NCI-H345 treated with DMSO at 0.1 percent for 48 hours (cell line): ENCODE measurements around the gene SSBP2.
"Not testable (repeated sequence)": the region's sequence is repeated elsewhere in the genome, so short reads cannot be mapped to it uniquely, and the experiment has no call there.

Experiments
- DNase-seq: peaks from one replicate; lab custom pipeline; 2025; ENCODE audit not compliant: unreplicated experiment; lab: John Stamatoyannopoulos, UW

Gene SSBP2

DNA sequence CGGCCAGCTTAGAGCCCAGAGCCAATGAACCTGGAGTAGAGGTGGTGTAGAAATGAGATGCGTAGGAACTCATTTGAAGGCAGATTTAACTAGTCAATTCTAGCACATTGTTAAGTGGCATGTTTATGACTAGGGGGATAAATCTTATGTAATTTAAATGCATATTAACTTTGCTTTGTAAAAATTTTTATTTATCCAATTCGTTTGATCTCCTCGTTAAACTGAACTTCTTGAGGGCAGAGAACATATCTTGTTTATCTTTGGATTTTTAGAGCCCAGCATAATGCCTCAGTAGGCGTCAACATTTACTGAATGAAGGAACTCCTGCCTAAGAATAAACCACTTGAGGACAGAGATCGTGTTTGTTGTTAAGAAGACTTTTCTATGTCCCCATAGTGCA, 315.9 kb downstream of the SSBP2 start:
- no peak for DNase-seq

DNA sequence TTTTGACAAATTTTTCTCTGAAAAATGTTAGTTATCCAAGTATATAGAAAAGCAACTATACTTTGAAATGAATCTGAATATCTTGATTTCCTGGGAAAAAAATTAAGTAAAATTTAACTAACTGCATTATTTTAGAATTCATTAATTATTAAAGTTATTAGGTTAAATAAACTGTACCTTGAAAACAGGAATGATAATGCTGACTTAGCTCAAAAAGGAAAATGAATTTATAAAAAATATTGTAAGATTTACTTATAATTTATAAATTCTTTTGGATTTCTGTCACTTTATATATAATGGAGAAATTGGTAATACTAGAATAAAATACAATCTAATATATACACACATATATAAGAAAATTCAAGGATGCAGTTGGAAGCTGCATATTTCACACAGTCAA, 320.9 kb downstream of the SSBP2 start:
- no peak for DNase-seq

DNA sequence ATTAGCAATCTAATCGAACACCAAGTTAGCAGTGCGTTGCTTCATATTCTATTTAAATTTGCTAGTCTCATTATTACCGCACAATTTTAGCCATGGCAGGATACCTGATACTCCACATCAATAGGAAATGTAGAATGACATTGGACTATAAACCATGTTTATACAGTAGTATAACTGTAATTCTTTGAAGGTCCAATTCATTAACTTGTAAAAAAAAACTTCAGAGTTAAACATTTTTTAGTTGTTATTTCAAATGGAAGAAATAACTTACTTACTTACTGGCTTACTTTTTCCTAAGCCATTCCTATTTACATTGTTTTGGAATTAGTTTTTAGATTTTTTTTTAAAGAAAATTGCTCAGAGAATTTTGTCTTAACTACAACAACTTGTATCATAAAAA, 321.5 kb downstream of the SSBP2 start:
- DNase-seq, result no peak

DNA sequence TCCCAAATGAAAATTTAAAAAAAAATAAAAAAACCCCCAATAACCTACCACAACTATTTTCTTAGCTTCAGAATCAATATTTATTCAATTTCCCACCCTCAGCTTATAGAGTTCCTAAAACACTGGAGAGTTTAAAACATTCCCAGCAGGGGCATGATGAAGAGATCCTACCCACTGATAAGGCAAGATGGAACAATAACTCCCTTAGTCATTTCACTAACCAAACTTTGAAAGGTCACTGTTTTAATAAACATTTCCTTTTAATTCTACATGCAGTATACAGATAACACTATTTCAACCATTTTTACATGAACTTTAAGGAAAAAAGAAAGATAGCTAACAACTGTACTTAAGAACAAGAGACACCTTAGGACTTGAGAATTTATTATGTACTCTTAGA, 322.0 kb downstream of the SSBP2 start:
- no peak for DNase-seq

DNA sequence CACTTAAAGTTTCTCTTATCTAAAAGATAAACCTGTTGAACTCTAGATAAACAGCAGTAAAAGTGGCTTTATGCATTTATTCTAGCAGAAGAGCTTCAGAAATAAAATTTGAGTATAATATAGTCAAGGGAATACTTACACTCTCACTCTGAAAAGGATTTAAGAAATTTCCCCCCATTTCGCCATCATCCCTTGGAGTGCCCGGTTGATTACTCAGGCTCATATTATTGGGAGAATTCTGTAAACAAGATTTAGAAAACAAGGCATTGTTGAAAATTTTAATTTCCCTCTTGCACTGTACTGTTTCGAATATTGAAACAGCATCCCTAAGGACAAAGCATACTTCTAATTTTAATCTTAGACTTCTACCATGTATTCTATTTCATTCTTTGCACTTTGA, 322.5 kb downstream of the SSBP2 start:
- DNase-seq, result no peak

DNA sequence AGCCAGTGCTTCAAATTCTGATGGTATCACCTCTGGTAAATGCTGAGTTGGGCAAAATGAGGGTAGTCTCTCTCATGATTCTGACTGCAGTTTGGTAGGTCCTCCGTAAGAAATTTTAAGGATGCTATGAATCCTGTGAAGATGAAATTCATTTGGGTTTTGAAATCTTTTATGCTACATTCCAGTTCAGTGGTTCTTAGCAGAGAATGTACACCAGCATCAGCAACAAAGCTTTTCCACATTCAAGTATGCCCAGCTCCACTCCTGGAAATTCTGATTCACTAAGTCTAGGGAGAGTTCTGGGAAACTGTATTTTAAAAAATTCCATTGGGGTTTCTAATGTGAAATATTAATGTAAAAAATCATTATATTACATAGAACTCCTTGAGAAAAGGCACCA, 323.3 kb downstream of the SSBP2 start:
- DNase-seq, result no peak

DNA sequence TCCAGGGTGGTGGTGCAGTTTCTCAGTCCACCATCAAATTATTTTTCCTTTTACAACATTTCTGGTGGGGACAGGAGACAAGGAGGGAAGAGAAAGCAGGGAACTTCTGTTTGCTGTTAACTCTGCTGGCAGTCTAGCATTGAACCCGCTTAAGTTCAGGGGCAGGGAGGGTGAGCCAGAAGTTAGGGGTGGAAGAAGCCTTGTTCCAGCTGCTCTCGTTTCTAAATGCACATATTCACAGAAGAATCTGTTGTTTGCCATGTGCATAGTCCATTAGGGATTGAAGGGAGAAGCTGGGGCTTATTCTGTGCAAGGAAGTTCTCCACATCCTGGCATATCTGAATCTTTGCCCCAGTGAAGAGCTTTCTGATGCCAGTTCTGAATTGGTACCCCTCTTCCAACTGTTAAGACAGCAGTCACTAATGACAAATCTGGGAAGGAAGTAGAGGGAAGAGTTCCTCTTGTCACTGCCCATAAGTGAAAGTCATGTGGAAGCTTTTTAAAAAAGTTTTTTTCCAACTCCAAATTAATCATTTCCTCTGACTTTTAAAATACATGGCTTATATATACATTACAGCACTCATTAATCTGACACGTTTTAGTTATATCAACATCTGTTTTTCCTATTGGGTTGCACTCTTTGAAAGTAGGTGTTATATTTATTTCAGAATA, 324.4 kb downstream of the SSBP2 start:
- DNase-seq, result no peak

DNA sequence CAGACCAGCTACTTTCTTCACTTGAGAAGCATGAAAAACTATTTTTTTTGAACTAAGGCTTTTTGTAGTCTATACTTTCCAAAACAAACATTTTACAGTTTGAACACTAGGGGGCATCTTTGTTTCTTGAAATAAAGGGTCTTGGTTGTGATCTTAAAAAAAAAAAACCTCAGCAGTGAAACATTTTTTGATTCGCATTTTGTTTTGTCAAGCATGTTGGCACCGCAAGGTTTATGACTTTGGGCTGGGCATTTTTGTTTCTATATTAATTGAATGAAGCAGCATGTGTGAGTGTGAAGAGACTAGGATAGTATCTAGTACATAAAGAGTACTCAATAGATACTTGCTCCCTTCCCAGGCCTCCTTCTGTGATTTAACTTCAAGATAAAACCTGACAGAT, 325.3 kb downstream of the SSBP2 start:
- peak; percentile 17 for DNase-seq

DNA sequence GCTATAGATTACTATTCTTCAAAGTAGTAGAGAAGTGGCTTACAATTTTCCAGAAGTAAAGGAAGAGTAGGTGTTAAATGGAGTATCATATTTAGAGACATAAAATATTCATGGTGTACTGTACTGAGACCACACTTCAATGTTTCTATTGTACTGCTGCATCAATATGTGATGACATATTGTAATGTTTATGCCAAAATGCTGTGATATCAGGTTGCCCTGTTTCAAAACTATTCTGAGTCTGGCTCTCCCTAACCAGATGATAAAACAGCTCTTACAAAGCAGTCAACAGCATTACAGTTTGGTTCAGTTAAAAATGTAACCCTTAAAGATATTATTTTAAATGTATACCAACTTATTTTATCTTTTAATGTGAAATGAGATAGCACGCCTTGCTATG, 326.2 kb downstream of the SSBP2 start:
- DNase-seq, result no peak

DNA sequence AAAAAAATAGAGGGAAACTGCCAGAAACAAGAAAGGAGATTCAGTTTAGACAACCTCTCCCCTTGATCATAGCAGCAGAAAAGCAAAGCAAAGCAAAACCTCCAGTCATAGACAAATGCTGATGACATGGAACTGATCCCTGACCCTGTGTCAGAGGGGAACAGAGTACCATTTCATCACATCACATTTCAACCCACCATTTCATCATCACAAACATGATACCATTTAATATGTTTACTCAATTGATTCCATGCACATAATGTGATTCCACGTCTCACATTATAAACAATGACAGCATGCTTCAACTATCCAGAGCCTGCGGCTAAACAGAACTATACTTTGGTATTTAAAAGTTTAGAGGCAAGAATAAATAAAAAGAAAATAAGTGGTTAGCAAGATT, 328.2 kb downstream of the SSBP2 start:
- no peak for DNase-seq

DNA sequence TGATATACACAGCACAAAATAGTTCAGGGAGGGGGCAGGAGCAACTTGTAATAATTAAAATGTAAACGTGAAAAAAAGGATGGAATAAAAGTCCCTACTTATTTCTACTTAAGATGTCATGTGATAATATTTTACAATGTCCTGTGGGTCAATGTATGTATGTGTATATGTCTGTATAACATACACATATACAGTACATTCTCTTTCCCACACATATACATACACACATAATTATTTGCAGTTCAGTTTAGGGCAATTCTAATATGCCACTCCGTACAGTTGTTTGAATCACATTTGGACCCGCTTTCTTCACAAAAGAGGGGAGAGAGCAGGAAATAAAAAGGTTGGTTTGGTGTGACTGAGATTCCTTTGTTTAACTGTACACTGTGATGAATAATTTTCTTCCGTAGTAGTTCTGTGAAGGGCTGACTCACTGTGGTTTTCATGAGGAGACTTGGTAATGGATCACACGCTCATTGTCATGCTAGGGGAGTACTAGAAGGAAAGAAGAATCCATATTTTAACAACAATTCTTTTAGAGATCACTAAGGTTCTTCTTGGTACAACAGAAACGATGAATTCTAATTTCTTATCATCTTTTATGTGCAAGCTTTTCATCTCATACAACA, 330.7 kb downstream of the SSBP2 start:
- no peak for DNase-seq

DNA sequence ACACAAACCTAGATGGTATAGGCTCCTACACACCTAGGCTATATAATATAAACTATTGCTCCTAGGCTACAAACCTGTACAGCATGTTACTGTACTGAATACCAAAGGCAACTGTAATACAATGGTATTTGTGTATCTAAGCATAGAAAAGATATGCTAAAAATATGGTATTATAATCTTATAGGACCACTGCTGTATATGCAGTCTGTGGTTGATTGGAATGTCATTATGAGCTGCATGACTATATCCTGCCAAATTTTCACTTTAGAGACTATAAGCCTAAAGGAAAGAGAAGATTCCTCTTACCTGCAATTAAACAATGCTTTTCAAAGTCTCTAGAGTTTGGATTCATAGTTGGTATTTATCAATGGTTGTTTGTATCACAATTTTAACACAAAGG, 332.3 kb downstream of the SSBP2 start:
- no peak for DNase-seq

DNA sequence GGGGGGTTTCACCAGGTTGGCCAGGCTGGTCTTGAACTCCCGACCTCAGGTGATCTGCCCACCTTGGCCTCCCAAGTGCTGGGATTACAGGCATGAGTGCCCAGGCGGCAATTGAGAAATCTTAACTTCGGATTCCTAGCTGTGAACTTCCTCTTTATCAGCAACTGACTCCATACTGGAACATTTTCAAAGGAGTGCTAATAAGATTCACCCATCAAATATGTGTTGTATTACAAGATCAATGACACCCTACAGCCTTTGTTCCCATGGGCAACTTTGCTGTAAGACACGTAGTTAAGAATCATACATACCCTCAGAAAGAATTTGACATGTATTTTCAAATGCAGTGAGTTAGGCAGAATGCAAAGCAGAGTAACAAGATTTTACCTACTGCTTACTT, 333.8 kb downstream of the SSBP2 start:
- no peak for DNase-seq

DNA sequence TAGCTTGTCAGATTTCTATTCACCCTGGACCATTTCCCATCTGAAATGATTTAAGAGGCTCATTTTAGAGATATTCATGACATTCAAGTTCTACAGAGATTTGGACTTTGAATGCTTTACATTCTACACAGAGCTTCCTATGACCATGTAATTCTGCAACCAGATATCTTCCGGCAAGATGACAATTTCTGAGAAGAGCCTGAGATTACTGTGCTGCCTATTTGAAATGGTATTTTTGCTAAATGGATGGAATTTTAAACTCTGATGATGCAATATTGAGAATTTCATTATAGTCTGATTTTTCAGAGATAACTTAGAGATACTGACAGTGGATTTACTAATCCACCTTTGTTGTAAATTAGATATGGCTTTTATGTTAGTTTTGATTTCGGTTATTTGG, 341.0 kb downstream of the SSBP2 start:
- DNase-seq, result no peak

DNA sequence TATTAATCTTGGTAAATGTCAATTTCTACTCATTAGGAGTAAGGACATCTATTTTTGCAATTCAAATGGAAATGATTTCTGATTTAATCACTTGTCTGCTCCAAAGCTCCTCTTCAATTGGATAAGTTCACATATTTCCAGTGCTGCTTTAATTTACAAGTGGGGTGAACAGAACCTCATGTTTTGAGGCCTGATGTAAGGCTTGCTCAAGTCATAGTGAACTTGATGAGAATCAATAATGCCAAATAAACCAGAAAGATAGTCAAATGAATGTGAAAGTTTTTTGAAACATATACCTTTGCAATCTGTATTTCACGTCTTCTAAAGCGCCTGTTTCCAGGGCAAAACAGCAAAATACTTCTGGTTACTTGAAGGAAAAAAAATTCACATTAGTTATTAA, 341.5 kb downstream of the SSBP2 start:
- DNase-seq, result no peak

DNA sequence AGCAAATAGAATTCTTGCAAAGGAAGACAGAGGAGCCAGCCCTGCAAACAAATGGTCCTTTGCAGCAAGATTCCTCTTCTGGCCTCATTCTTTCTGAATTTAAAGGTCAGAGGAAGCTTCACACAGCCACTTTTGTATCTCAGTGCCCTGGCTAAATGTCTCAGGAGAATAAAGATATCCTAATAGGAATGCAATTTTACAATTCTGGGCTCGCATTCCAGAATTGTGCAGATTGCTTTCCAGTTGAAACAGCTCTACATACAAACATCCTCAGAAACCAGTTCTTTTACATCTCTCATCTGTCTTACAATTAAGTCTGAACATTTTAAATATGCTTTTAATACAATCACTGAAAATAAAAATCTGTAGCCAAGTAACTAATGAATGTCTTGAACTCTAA, 342.4 kb downstream of the SSBP2 start:
- no peak for DNase-seq

DNA sequence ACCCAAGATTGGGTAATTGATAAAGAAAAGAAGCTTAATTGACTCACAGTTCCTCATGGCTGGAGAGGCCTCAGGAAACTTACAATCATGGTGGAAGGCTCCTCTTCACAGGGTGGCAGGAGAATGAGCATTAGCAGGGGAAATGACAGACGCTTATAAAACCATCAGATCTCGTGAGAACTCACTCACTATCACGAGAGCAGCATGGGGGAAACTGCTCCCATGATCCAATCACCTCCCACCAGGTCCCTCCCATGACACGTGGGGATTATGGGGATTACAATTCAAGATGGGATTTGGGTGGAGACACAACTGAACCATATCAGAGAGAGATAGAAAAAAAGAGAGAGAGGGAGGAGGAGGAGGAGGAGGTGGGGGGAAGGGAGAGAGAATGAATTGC, 343.1 kb downstream of the SSBP2 start:
- not testable (repeated sequence) for DNase-seq

DNA sequence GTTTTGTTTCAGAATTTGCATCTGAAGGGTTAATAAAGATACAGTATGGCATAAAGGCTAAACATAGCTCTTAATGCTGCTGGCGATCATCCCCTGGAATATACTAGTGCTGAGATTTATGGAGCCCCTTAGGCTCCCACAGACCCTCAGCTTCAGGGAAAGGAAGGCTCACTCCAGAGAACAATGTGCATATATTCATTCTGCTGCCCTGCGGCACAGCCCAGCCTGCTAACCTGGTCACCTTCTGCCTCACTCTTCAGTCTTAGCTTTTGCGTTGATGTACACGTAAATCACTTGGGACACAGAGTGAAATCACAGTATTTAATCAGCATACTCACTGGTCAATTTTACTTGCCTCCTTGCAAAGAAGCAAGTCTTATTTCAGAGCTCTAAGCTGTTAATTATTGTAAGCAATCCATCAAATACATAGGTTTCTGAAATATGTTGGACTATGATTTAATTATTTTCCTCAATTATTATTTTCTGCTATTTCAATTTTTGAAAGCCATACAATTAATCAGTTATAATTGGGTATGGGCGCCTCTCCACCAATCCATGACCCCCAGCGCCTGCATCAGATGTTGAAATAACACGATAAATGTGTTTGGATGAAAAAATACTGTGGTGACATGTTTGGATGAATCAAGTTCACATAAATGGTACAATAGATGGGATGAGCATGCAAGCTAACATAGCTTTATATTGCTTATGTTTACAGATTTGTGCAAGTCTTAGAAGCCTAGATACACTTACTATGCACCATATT, 345.6 kb downstream of the SSBP2 start:
- no peak for DNase-seq

DNA sequence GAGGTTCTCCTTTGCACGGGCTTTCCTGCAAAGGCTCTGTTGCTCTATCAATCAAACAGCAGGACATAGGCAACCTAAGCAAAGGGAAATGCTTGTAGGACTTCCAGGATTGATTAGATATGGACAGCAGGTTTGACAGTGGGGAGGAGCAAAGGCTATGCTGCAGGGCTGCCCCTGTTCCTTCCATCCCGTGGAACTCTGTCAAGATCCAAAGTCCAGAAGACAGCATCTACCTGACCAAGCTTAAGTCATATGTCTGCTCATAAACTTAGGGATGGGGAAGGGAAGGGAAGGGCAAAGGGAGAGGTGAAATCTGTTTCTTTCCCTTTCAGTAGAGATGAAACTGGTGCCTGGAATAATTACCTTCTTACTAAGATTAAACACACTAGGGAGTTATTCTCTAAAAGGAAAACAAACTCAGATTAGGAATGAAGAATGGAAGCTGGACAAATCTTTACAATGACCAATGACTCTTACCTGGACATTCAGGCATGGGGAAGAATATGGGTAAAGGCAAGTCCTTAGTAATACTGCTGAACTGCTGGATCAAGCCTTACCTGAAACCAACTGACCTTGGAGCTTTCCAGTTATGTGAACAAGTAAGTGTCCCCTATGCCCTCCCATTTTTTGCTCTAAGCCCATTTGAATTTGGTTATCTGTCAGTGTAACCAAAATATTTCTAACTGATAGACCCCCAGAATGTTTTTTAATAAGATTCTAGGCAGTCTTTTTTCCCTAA, 348.5 kb downstream of the SSBP2 start:
- DNase-seq, result no peak

DNA sequence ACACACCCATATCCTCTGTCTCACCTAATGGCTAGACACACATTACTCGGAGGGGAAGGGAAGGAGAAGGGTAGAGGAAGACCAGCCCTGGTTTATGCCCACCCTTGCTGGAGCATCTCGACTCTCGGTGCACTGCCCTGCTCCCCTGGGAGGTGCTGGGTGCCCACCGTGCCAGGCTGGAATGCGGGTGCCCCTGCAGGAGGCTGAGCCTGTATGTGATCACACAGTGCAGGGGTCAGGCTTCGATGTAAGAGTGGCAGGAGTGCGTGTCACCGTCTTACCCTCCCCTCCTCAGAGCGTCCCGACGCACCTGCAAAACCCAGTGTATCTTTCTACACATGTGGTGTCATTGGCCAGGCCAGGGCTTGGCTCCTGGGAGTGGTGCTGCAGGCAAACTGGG, 349.6 kb downstream of the SSBP2 start:
- no peak for DNase-seq

DNA sequence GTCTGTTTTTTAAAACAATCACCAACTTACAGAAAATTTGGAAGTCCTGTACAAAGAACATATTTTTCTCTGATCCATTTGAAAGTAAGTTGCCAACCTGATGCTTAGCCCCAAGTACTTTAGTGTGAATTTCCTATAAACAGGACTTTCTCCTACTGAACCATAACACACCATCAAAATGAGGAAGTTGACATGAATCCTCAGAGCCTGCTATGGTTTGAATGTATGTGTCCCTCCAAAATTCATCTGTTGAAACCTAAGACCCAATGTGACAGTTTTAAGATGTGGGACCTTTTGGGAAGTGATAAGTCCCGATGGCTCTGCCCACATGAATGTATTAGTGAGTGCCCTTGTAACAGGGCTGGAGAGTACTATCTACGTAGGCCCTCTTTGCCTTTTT, 350.5 kb downstream of the SSBP2 start:
- no peak for DNase-seq

DNA sequence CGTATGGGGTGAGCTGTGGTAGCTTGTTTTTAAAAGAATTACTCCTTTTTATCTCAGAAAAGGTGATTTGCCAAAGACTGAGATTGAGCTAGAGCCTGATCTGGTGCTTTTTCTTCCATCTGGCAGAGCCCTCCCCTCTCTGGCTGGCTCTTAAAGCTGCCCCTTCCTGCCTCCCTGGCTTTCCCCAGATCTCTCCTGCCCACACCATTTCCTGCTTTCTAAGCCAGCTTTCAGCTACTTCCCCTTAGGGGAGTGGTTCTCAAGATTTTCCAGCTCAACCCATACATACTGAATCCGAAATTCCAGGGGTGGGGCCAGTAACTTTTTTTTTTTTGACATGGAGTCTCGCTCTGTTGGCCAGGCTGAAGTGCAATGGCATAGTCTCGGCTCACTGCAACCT, 352.2 kb downstream of the SSBP2 start:
- no peak for DNase-seq
